ENCODE measurements around the gene C2orf81. TPM values are rescaled to one million over a fixed set of nuclear protein-coding genes. Genes with fewer than 3 reads are reported as not detected.

C2orf81 gene
- total RNA-seq, 2 donors from 2014 or later: 6.1 to 6.8 TPM

- Histone ChIP-seq H3K36me3 (no peaks in the 10 kb centered on the region), H3K9me3 (no peaks in the 10 kb centered on the region), H3K4me1 (replicated peaks) (peaks cover 5% of the 10 kb centered on the region), H3K27me3 (replicated peaks; ENCODE audit: insufficient read depth) (no peaks in the 10 kb centered on the region), H3K27ac (no peak overlapping the region), H3K4me3 (no peak overlapping the region)
- TF ChIP-seq CTCF (IDR thresholded peaks at IDR 0.05) (no peak), POLR2A (IDR thresholded peaks at IDR 0.05) (no peak), POLR2AphosphoS5 (IDR thresholded peaks at IDR 0.05) (no peak)
- intact Hi-C loops (cut with DNase I): no loop called here
- no peak for DNase-seq (ENCODE audit: low spot score)
- WGBS: 92% methylated on average over 1 of the region's 1 CpG
These were observed 2.1 kb downstream of the C2orf81 start for GRCh38 chr2:74419345-74419744.

GRCh38 chr2:74418312-74418711 is 3.1 kb downstream of the C2orf81 start:
- intact Hi-C loops (cut with DNase I): no loop called here
- 82% methylated on average over 27 of the region's 27 CpGs for WGBS
- Histone ChIP-seq H3K9me3 (no peaks in the 10 kb centered on the region), H3K36me3 (no peaks in the 10 kb centered on the region), H3K27me3 (replicated peaks; ENCODE audit: insufficient read depth) (no peaks in the 10 kb centered on the region), H3K27ac (no peak overlapping the region), H3K4me3 (no peak overlapping the region), H3K4me1 (replicated peaks) (peaks cover 5% of the 10 kb centered on the region)
- TF ChIP-seq POLR2A (IDR thresholded peaks at IDR 0.05): no peak
- TF ChIP-seq POLR2AphosphoS5 (IDR thresholded peaks at IDR 0.05): no peak
- no peak for TF ChIP-seq CTCF (IDR thresholded peaks at IDR 0.05)
- no peak for DNase-seq (ENCODE audit: low spot score)

GRCh38 chr2:74417763-74418162 is 3.7 kb downstream of the C2orf81 start:
- Histone ChIP-seq H3K4me3 (no peak overlapping the region), H3K4me1 (replicated peaks) (peaks cover 5% of the 10 kb centered on the region), H3K27ac (no peak overlapping the region), H3K27me3 (replicated peaks; ENCODE audit: insufficient read depth) (no peaks in the 10 kb centered on the region), H3K9me3 (no peaks in the 10 kb centered on the region), H3K36me3 (no peaks in the 10 kb centered on the region)
- intact Hi-C loops (cut with DNase I): no loop called here
- 86% methylated on average over 6 of the region's 6 CpGs for WGBS
- DNase-seq (ENCODE audit: low spot score): no peak
- TF ChIP-seq POLR2AphosphoS5 (IDR thresholded peaks at IDR 0.05): no peak
- TF ChIP-seq POLR2A (IDR thresholded peaks at IDR 0.05): no peak
- TF ChIP-seq CTCF (IDR thresholded peaks at IDR 0.05): no peak

- Histone ChIP-seq H3K27me3 (replicated peaks; ENCODE audit: insufficient read depth) (no peaks in the 10 kb centered on the region), H3K4me3 (no peak overlapping the region), H3K9me3 (no peaks in the 10 kb centered on the region), H3K27ac (no peak overlapping the region), H3K4me1 (replicated peaks) (peaks cover 5% of the 10 kb centered on the region), H3K36me3 (no peaks in the 10 kb centered on the region)
- intact Hi-C loops (cut with DNase I): no loop called here
- DNase-seq (ENCODE audit: low spot score): no peak
- TF ChIP-seq POLR2AphosphoS5 (IDR thresholded peaks at IDR 0.05) (no peak), POLR2A (IDR thresholded peaks at IDR 0.05) (no peak), CTCF (IDR thresholded peaks at IDR 0.05) (no peak)
- whole genome bisulfite sequencing: 79% methylated on average over 3 of the region's 3 CpGs
These were observed 4.2 kb downstream of the C2orf81 start for GRCh38 chr2:74417197-74417596.

GRCh38 chr2:74416778-74417177 is 4.6 kb downstream of the C2orf81 start:
- intact Hi-C loops (cut with DNase I): no loop called here
- H3K4me1 ChIP-seq (replicated peaks): peaks cover 5% of the 10 kb centered on the region
- H3K9me3 ChIP-seq: no peaks in the 10 kb centered on the region
- H3K36me3 ChIP-seq: no peaks in the 10 kb centered on the region
- H3K27me3 ChIP-seq (replicated peaks; ENCODE audit: insufficient read depth): no peaks in the 10 kb centered on the region
- no peak overlapping the region for H3K27ac ChIP-seq
- H3K4me3 ChIP-seq: no peak overlapping the region
- TF ChIP-seq CTCF (IDR thresholded peaks at IDR 0.05) (no peak), POLR2AphosphoS5 (IDR thresholded peaks at IDR 0.05) (no peak), POLR2A (IDR thresholded peaks at IDR 0.05) (no peak)
- 63% methylated on average over 3 of the region's 3 CpGs for WGBS
- DNase-seq (ENCODE audit: low spot score): no peak

All from prostate gland (tissue), 2 donors.